ENCODE results near the gene SPATA31C1. TPM values are rescaled to one million over a fixed set of nuclear protein-coding genes. Genes with fewer than 3 reads are reported as not detected.

Gene SPATA31C1
- total and polyA plus RNA-seq, 2 donors (not counting 1 experiment from before 2014, with no cell fraction given): not detected

DNA sequence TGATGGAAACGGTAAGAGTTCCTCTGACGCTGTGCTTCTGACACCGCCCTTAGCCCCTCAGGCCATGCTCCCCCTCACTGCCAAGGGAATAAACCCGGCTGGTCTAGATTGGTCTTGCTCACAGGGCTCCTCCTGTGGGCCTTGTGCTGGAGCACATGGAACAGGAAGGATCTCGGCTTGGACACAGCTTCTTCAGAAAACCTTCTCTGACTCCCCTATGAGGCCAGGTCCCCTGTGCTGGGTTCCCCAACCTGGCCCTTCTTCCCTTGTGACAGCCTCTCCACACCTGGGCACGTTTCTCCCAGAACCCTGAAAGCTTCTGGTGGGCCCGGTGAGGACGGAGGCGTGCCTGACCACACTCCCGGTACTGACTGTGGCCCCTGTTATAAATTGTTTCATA is 26.9 kb upstream of the SPATA31C1 start:
- Mint-ChIP-seq H3K4me3 (no peak overlapping the region), H3K4me1 (no peaks in the 10 kb centered on the region), H3K9me3 (ENCODE audit: insufficient read depth) (no peaks in the 10 kb centered on the region), H3K27ac (no peak overlapping the region), H3K27me3 (no peaks in the 10 kb centered on the region)
- ATAC-seq (ENCODE audit: low read depth) (no peak), DNase-seq (no peak)
- peaks cover 0 to 6% (median 0%) of the 10 kb centered on the region in 3 donors for H3K9me3 ChIP-seq (ENCODE audit: control extremely low read depth in 1 of 3, control insufficient read depth in 2 of 3, insufficient read depth in 1 of 3, low read length in 2 of 3)
- intact Hi-C loops (cut with micrococcal nuclease): no loop called here
- H3K27ac ChIP-seq (ENCODE audit: low read length in 2 of 2): no peak overlapping the region
- POLR2A ChIA-PET: no interaction called here
- H3K27me3 ChIP-seq (replicated peaks in 1 of 4; ENCODE audit: control extremely low read depth in 1 of 4, control insufficient read depth in 3 of 4, insufficient read depth in 4 of 4, low read length in 3 of 4): no peaks in the 10 kb centered on the region
- no peak overlapping the region for H3K9ac ChIP-seq (ENCODE audit: low read length)
- no peaks in the 10 kb centered on the region for H4K20me1 ChIP-seq (ENCODE audit: control insufficient read depth, insufficient read depth, low read length, poor library complexity, severe bottlenecking)
- TF ChIP-seq, protein P1, sequence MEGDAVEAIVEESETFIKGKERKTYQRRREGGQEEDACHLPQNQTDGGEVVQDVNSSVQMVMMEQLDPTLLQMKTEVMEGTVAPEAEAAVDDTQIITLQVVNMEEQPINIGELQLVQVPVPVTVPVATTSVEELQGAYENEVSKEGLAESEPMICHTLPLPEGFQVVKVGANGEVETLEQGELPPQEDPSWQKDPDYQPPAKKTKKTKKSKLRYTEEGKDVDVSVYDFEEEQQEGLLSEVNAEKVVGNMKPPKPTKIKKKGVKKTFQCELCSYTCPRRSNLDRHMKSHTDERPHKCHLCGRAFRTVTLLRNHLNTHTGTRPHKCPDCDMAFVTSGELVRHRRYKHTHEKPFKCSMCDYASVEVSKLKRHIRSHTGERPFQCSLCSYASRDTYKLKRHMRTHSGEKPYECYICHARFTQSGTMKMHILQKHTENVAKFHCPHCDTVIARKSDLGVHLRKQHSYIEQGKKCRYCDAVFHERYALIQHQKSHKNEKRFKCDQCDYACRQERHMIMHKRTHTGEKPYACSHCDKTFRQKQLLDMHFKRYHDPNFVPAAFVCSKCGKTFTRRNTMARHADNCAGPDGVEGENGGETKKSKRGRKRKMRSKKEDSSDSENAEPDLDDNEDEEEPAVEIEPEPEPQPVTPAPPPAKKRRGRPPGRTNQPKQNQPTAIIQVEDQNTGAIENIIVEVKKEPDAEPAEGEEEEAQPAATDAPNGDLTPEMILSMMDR (IDR thresholded peaks at IDR 0.05): no peak
- no peak for TF ChIP-seq EZH2 (IDR thresholded peaks at IDR 0.05; ENCODE audit: borderline replicate concordance, insufficient read depth, low read depth, low read length, poor library complexity, severe bottlenecking)
- H3K36me3 ChIP-seq (replicated peaks in 1 of 2; ENCODE audit: control extremely low read depth in 1 of 2, control insufficient read depth in 1 of 2, extremely low read depth in 1 of 2, insufficient read depth in 2 of 2, low read length in 1 of 2): no peaks in the 10 kb centered on the region
- 73% methylated on average over 6 of the region's 10 CpGs for WGBS (ENCODE audit: insufficient coverage)
- no peaks in the 10 kb centered on the region for H3K79me2 ChIP-seq (ENCODE audit: control insufficient read depth, insufficient read depth, low read length)
- no peak overlapping the region for H3K4me2 ChIP-seq (replicated peaks; ENCODE audit: low read depth, low read length, poor library complexity, severe bottlenecking)
- no peaks in the 10 kb centered on the region for H3K4me1 ChIP-seq (ENCODE audit: control insufficient read depth in 2 of 2, insufficient read depth in 2 of 2, low read length in 2 of 2)
- H2AFZ ChIP-seq (ENCODE audit: insufficient read depth, low read depth, low read length, poor library complexity, severe bottlenecking): no peak overlapping the region
- H3K4me3 ChIP-seq (ENCODE audit: control extremely low read depth in 1 of 5, extremely low read depth in 1 of 5, insufficient read depth in 1 of 5, low read depth in 2 of 5, low read length in 4 of 5): no peak overlapping the region
- CTCF ChIA-PET: no interaction called here

DNA sequence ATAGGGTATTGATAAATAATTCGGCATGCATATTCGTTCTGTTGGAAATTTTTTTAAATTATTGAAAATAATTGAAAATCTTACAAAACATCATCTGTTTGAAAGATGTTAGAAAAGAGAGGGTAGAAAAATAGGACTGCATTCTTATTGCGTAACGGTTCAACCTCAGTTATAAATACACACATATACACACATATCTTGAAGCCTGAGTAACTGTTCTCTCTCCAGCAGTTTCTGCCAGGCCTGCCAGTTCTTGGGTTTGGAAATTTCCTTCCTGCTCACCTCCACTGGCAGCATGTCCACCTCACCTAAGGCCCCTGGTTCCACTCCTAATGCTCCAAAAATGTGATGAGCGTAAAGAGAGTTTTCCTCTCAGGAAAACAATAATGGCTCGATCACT is 26.0 kb upstream of the SPATA31C1 start:
- Mint-ChIP-seq H3K4me3 (no peak overlapping the region), H3K4me1 (no peaks in the 10 kb centered on the region), H3K27me3 (no peaks in the 10 kb centered on the region), H3K27ac (no peak overlapping the region), H3K9me3 (ENCODE audit: insufficient read depth) (no peaks in the 10 kb centered on the region)
- Histone ChIP-seq H2AFZ (ENCODE audit: insufficient read depth, low read depth, low read length, poor library complexity, severe bottlenecking) (no peak overlapping the region), H4K20me1 (ENCODE audit: control insufficient read depth, insufficient read depth, low read length, poor library complexity, severe bottlenecking) (no peaks in the 10 kb centered on the region), H3K27ac (ENCODE audit: low read length in 2 of 2) (no peak overlapping the region), H3K79me2 (ENCODE audit: control insufficient read depth, insufficient read depth, low read length) (no peaks in the 10 kb centered on the region), H3K9ac (ENCODE audit: low read length) (no peak overlapping the region), H3K9me3 (ENCODE audit: control extremely low read depth in 1 of 3, control insufficient read depth in 2 of 3, insufficient read depth in 1 of 3, low read length in 2 of 3) (peaks cover 0 to 6% (median 0%) of the 10 kb centered on the region in 3 donors), H3K4me1 (ENCODE audit: control insufficient read depth in 2 of 2, insufficient read depth in 2 of 2, low read length in 2 of 2) (no peaks in the 10 kb centered on the region), H3K4me3 (ENCODE audit: control extremely low read depth in 1 of 5, extremely low read depth in 1 of 5, insufficient read depth in 1 of 5, low read depth in 2 of 5, low read length in 4 of 5) (no peak overlapping the region), H3K4me2 (replicated peaks; ENCODE audit: low read depth, low read length, poor library complexity, severe bottlenecking) (no peak overlapping the region), H3K27me3 (replicated peaks in 1 of 4; ENCODE audit: control extremely low read depth in 1 of 4, control insufficient read depth in 3 of 4, insufficient read depth in 4 of 4, low read length in 3 of 4) (no peaks in the 10 kb centered on the region), H3K36me3 (replicated peaks in 1 of 2; ENCODE audit: control extremely low read depth in 1 of 2, control insufficient read depth in 1 of 2, extremely low read depth in 1 of 2, insufficient read depth in 2 of 2, low read length in 1 of 2) (no peaks in the 10 kb centered on the region)
- POLR2A ChIA-PET: no interaction called here
- no peak for ATAC-seq (ENCODE audit: low read depth)
- TF ChIP-seq, protein P1 (IDR thresholded peaks at IDR 0.05): no peak
- TF ChIP-seq EZH2 (IDR thresholded peaks at IDR 0.05; ENCODE audit: borderline replicate concordance, insufficient read depth, low read depth, low read length, poor library complexity, severe bottlenecking): no peak
- CTCF ChIA-PET: no interaction called here
- no CpG with 5 or more reads among the region's 6 CpGs for WGBS (ENCODE audit: insufficient coverage)
- DNase-seq: no peak
- intact Hi-C loops (cut with micrococcal nuclease): no loop called here
